Measurements from ENCODE around the gene RPL27A.
"Not testable (repeated sequence)": the region's sequence is repeated elsewhere in the genome, so short reads cannot be mapped to it uniquely, and the experiment has no call there.

Gene RPL27A

DNA sequence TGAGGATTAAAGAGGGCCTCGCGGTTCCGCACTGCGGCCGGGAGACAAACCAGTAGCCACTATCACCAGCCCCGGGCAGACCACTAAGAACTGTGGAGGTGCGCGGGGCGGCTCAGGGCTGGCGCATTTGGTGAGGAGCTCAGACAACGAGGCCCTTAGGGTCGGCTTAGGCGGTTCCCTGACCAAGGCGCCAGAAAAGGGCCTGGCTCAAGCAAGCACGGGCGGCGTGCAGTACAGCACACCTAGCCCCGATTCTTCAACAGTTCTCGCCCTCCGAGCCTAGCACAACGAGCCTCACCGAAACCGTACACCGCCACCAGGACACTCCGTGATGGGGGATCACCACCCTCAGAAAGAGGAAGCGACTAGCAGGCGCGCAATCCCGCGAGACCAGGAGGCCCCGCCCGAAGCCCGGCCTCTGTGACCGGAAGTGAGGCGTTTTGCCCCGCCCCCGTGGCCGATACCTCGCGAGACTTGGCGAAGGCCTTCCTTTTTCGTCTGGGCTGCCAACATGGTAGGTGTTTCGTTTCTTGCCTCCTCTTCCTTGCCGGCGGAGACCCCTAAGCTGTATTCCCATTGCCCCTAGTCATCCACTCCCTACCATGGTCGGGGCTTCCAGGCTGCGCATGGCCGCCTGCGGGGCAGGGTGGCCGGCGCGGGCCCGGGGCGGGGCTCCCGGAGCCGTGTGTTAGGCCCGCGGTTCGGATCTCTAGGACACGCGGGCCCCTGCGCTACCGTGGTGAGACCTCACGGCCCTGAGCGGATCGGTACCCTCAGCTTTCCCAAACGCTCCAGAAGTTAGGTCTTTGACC, at the start of gene RPL27A, which contains the start of gene TRIM66:
Gene RPL27A, plus strand, starts transcription at position 490 of the 812 bp plus-strand sequence. Its CDS starts 22 bp downstream, at position 512.
Gene TRIM66, minus strand, starts transcription at position 363 of the 812 bp plus-strand sequence. CDS start 10,391 bp downstream, outside the sequence.
- peak; percentile 99 for DNase-seq

DNA sequence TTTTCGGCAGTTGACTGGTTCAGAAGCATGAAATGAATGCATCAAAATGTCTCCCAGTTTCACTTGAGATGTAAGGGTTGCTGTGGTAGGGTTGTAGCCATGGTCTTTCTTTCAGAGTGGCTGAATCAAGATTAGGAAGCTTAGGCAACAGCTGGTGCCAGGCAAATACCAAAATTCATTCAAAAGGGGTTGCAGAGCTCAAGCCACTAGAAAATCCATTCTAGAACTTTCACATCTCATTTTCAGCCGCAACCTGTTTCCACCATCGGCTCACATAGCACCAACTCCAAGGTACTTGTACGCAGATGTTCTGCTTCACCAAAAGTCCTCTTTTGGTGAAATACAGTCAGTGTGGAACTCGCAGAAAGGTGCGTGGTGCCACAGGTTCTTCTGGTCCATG, 48.1 kb upstream of the RPL27A start:
- DNase-seq = no peak

GRCh38 chr11:8636127-8636526, 46.5 kb upstream of the RPL27A start:
- no peak for DNase-seq

- DNase-seq = no peak
These were observed 44.3 kb upstream of the RPL27A start for GRCh38 chr11:8638300-8638699.

DNA sequence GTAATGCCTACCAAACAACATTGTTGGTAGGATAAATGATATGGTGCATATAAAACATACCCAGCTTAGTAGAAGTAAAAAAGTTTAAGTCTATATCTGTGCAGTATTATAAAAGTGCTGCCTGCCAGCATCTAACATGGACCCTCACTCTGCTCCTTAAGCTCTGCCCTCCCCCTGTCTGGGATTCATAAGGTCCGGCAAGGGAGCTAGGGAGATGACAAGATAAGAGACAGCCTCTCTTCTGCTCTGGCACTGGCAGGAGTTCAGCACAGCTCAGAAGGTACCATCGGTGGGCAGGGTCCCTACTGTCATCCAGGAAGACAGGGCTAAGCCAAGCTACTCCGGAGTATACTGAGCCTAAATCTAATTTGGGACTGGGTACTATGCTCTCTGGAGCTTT, 42.9 kb upstream of the RPL27A start:
- no peak for DNase-seq

DNA sequence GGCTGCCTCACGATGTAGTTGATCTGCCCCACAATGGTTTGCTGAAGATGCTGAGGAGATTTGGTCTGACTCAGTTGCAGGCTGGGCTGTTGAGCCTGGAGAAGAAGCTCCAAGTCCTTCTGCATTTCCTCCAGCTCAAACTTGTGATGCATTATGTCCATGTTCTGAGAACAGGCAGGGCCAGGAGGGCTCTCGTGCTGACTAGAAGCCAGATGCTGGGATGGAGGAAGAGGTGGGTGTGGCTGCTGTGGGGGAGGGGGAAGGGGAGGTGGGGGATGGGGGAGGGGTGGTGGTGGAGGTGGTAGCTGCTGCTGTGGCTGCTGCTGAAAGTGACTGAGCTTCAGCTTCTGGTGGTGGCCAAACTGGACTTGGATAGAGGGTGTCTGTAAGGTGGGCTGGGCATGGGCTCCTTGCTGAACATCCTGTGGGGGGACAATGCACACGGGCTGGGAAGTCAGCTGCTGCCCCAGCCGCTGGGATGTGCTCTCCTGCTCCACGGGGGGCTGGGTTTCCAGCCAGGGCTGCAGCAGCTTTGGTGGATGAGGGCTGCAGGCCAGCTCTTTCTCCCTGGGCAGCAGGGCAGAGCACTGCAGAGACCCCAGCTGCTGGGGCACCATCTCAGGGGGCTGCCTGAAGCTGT, 42.2 kb upstream of the RPL27A start:
- DNase-seq = no peak

GRCh38 chr11:8641332-8641731, 41.3 kb upstream of the RPL27A start:
- no peak for DNase-seq

GRCh38 chr11:8642196-8642841, 40.3 kb upstream of the RPL27A start:
- DNase-seq = no peak

DNA sequence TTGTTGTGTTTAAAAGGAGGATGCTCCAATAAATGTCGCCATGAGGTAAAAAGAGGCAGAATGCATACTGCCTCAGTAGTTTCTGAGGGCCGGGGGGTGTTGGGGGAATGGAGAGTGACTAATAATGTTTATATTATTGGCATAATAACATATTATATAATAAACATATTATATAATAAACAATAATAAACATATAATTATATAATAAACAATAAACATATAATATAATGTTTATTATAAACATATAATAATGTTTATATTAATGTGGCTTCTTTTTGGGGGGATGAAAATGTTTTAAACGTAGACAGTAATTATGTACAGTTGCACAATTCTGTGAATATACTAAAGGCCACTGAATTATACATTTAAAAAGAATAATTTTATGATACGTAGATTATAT, 35.7 kb upstream of the RPL27A start:
- DNase-seq = no peak

DNA sequence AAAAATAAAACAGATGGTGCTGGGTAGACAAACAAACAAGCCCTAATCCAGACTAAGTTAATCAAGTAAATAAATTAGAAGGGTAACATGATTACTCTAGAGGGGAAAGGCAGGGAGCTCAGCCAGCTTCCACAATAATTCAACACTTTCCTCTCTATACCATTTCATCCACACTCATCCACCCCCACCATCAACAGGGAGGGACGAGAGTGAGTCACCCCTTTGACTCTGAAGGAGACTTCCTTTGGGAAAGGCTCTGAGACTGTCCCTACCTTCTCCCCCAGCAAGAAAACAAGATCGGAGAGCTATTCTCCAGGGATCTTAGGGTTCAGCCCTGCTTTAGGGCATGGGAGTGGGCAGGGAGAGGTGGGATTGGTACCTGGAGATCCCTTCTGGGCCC, 33.2 kb upstream of the RPL27A start:
- no peak for DNase-seq

DNA sequence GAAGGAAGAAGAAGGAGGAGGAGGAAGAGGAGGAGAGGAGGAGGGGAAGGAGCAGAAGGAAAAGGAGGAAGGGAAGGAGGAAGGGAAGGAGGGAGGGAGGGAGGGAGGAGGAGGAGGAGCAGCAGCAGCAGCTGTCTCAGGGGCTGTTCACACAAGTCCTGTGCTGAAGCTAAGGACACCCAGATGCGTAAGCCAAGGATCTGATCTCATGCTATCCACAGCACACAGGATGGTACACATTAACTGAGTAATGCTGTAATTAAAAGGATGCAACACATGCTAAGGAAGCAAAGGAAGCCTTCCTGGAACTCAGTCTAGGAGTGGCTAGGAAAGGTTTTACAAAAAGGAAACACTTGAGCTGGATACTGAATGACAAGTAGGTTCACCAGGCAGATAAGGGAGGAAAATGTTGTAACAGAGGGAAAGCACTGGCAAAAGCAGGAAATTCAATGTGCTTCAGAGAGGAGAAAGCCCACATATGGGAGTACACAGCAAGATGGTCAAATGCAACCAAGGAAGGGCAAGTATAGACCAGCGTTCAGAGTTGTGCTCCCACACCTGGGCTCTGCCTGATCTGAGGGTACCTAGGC, 32.1 kb upstream of the RPL27A start:
- DNase-seq = no peak

- DNase-seq = no peak
These were observed 30.5 kb upstream of the RPL27A start for GRCh38 chr11:8652140-8652539.

DNA sequence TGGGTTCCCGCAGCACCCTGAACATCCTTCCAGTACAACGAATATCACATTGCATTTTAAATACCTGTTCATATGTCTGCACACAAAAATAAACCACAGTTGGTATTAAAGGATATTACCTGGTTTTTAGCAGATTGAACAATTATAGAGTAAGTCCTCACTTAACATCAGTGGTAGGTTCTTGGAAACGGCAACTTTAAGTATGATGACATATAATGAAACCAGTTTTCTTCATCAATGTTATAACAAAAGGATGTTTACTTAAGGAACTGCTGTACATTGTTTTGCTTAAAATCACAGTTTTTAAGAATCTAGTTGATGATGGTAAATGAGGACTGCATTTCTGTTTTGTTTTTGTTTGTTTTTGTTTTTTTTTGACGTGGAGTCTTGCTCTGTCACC, 28.1 kb upstream of the RPL27A start:
- no peak for DNase-seq

GRCh38 chr11:8656291-8656690, 26.3 kb upstream of the RPL27A start:
- DNase-seq = no peak

DNA sequence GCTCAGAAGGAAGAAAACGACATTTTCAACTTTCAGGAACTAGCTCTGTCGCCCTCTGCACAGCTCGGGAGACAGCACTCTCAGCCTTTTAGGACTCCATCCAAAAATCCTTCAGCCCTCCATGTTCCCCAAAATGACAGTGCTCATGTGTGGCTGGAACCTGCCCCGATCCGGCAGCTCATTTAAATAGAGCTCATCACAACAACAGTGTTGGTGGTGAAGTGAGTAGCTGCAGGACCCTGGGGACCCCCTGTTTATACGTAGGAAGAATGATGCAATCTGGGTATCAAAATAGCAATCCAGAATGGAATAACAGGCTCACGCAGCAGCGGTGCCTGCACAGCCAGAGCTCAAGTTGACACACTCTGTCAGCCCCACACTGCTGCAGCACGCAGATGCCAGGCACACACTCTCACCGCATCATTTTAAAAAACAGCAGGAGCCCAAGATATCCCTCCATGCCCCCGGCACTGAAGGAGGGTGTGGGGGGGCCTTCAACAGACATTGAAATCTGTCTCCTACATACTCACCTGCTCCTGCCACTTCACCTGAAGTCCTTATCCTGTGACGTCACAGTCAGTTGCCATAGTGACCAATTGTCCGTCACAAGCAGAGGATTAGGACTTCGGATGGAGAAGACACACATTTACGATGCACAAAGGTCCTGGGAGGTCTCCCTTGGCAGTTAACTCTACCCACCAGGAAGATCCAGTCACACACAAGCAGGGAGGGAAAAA, 24.1 kb upstream of the RPL27A start:
- DNase-seq = no peak

DNA sequence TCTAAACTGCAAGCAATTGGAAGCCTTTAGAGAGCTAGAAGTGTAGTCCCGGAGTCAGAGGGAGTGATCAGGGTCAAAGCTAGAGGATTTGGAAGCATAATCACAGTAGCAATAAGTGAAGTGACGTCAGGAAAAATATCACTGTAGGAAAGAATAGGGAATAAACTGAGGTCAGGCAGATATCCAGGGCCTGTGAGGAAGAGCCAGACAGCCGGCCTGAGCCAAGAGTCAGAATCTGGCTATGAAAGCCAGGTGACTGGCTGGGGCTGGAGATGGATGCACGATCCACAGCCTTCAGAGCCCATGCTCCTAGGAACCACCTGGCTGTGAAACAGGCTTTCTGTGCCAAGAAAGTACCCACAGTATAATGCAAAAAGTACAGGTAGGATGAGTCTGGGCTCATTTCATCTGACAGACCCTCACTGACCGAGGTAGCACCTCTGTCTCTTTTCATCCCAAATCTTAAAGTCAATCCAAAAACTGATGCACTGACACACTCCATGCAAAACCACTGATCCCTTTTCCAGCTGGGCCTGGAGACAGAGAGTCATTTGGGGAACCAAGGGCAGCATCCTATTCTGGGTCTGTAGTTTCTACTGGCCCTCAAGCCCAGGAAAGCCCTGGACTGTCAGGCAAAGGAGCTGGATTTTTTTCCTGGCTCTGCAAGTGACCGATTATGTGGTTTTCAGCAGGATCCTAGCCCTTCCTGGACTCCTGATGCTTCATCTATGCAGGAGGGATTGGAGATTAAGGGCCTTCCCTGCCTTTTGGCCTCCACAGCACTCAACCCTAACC, 21.4 kb upstream of the RPL27A start:
- DNase-seq = no peak

- DNase-seq = no peak
These were observed 17.4 kb upstream of the RPL27A start for GRCh38 chr11:8665222-8665621.

DNA sequence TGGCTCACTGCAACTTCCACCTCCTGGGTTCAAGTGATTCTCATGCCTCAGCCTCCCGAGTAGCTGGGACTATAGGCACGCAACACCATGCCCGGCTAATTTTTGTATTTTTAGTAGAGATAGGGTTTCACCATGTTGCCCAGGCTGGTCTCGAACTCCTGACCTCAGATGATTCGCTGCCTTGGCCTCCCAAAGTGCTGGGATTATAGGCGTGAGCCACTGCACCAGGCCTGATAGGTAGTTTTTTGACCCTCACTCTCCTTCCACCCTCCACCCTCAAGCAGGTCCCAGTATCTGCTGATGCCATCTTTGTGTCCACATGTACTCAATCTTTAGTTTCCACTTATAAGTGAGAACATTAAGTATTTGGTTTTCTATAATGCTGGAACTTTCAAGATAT, 12.5 kb upstream of the RPL27A start:
- DNase-seq = not testable (repeated sequence)

DNA sequence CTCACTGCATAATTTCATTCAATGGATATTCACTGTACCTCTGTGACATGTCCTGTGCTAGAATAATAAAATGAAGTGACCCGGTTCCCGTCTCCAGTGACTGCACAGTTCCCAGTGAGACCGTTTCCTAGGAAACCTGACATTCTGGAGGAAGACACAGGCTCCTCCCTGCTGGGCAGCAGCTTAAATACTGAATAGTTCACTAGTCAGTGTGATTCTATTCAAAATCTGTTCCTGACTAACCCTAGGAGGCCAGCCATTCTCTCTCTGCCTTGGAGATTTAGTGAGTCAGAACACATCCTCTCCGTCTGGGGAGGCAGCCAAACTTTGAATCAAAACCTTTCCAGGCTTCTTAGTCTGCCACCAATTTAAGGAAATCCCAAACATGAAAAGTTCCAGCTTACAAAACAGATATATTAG, 11.4 kb upstream of the RPL27A start:
- DNase-seq = no peak

DNA sequence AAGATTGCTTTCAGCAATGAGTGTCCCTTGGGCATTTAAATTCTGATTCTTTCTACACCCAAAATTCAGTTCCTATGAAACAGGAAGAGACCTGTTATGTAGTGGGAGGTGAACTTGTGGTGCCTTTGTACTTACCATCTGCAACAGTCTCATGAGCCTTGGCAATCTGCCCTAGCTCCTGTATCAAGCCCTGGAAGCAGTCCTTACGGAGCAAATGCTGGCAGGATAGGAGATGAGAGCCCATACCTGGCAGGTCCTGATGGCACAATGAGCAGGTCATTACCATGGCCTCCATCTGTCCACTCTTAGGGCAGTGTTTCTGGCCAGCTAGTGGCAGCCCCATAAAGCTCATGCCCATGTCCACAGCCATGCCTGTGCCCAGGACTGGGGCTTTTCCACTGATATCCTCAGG, 10.9 kb upstream of the RPL27A start:
- DNase-seq = no peak

GRCh38 chr11:8672346-8672745, 10.2 kb upstream of the RPL27A start:
- no peak for DNase-seq

GRCh38 chr11:8674859-8675258, 7.7 kb upstream of the RPL27A start:
- no peak for DNase-seq

All from activated naive CD4-positive, alpha-beta T cell treated with anti-CD3 and anti-CD28 coated beads, Interleukin-2, amount 50 U/mL, for 16 hours (primary cell).